Spleen (tissue), 7 donors: ENCODE results near the gene ACVRL1.

ENCODE experiments used
- POLR2A ChIP-seq, 3 donors: fragments of 450-650 bp; IDR thresholded peaks; one replicate each; pipeline ENCODE4 v1.5.1; 2017; ENCODE audit warnings: antibody characterized with exemption in 3 of 3, mild to moderate bottlenecking in 1 of 3
- TF ChIP-seq, protein P1 (sequence below), 11 experiments: fragments of 200-600 bp in 7 of 11; fragments of 450-650 bp in 4 of 11; sonication (generic) in 4 of 11; IDR thresholded peaks in 8 of 11; conservative IDR thresholded peaks in 3 of 11; 1 replicate in 7 of 11; 2 replicates in 4 of 11; pipeline versions ENCODE4 v1.4.0 to v1.8.0; 2016 to 2021; ENCODE audit warnings: antibody characterized with exemption in 11 of 11, inconsistent platforms in 4 of 11, mild to moderate bottlenecking in 1 of 11
- donor health status: DM: no; HTN: no; CAD: no; lungs with moderate emphysema.
- donor health status: DM: no; HTN: no; CAD: no.
- donor health status: DM: no; HTN: no; CAD: no.

GRCh38 chr12:51943346-51943745, 36.0 kb downstream of the ACVRL1 start:
- TF ChIP-seq, protein P1, sequence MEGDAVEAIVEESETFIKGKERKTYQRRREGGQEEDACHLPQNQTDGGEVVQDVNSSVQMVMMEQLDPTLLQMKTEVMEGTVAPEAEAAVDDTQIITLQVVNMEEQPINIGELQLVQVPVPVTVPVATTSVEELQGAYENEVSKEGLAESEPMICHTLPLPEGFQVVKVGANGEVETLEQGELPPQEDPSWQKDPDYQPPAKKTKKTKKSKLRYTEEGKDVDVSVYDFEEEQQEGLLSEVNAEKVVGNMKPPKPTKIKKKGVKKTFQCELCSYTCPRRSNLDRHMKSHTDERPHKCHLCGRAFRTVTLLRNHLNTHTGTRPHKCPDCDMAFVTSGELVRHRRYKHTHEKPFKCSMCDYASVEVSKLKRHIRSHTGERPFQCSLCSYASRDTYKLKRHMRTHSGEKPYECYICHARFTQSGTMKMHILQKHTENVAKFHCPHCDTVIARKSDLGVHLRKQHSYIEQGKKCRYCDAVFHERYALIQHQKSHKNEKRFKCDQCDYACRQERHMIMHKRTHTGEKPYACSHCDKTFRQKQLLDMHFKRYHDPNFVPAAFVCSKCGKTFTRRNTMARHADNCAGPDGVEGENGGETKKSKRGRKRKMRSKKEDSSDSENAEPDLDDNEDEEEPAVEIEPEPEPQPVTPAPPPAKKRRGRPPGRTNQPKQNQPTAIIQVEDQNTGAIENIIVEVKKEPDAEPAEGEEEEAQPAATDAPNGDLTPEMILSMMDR (IDR thresholded peaks at IDR 0.05 in 8 of 11, conservative IDR thresholded peaks at IDR 0.05 in 3 of 11): no peak
- TF ChIP-seq POLR2A (IDR thresholded peaks at IDR 0.05): no peak
